ENCODE measurements around the gene NOXRED1. TPM values are rescaled to one million over a fixed set of nuclear protein-coding genes. Genes with fewer than 3 reads are reported as not detected.

The NOXRED1 gene
- total RNA-seq (2021) (0.11 to 0.44 TPM (median 0.20 TPM) in 3 replicates), Bru-seq, nascent RNA (percentile 38 among the genes with signal in this experiment)
- long read RNA-seq, experiment 1 = 0 reads
- long read RNA-seq, experiment 2 = 0 reads
- long read RNA-seq, experiment 3 = 0 reads

DNA sequence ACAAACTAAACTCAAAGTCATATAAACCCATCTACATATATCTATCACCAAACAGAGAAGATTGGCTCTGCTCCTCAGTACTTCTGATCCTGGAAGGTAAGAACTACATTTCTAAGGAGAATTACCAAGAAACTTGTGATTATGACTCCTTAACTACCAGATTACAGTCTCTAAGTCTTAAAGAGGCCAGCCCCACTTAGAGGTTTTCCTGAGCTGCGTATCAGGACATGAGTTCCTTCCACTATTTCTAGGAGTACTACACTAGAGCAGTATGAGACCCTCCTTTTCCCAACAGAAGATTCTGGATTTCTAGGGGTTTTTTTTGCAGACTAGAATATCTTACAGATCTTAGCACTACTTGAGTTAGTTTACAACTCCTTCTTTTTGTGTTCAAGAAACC lies at the start of gene NOXRED1:
TSS of gene NOXRED1 (minus strand) at position 101 of the 400 bp plus-strand sequence. CDS start 634 bp downstream, outside the sequence.
- DNase-seq (ENCODE audit: low spot score) = no peak
- POLR2A ChIA-PET = no interaction called here
- Mint-ChIP-seq H3K4me1 (peaks cover 13% of the 10 kb centered on the region), H3K27me3 (ENCODE audit: low read depth) (no peaks in the 10 kb centered on the region), H3K27ac (no peak within 1 kb of the TSS), H3K9me3 (peaks cover 17% of the 10 kb centered on the region), H3K36me3 (peaks cover 62% of the 10 kb centered on the region), H3K4me3 (no peak within 1 kb of the TSS)
- ATAC-seq = no peak
- no peak for TF ChIP-seq MXD4 (CRISPR knock-in tag; IDR thresholded peaks at IDR 0.05; ENCODE audit: borderline replicate concordance)
- TF ChIP-seq ZNF396 (CRISPR knock-in tag; IDR thresholded peaks at IDR 0.05; ENCODE audit: borderline replicate concordance) = no peak
- TF ChIP-seq, protein P1, sequence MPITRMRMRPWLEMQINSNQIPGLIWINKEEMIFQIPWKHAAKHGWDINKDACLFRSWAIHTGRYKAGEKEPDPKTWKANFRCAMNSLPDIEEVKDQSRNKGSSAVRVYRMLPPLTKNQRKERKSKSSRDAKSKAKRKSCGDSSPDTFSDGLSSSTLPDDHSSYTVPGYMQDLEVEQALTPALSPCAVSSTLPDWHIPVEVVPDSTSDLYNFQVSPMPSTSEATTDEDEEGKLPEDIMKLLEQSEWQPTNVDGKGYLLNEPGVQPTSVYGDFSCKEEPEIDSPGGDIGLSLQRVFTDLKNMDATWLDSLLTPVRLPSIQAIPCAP (CRISPR knock-in tag; IDR thresholded peaks at IDR 0.05) = no peak
- TF ChIP-seq ZNF512 (CRISPR knock-in tag; IDR thresholded peaks at IDR 0.05; ENCODE audit: borderline replicate concordance) = no peak
- TF ChIP-seq FOXJ3 (CRISPR knock-in tag; IDR thresholded peaks at IDR 0.05; ENCODE audit: borderline replicate concordance) = no peak
- TF ChIP-seq, protein P2, sequence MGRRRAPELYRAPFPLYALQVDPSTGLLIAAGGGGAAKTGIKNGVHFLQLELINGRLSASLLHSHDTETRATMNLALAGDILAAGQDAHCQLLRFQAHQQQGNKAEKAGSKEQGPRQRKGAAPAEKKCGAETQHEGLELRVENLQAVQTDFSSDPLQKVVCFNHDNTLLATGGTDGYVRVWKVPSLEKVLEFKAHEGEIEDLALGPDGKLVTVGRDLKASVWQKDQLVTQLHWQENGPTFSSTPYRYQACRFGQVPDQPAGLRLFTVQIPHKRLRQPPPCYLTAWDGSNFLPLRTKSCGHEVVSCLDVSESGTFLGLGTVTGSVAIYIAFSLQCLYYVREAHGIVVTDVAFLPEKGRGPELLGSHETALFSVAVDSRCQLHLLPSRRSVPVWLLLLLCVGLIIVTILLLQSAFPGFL (CRISPR knock-in tag; IDR thresholded peaks at IDR 0.05; ENCODE audit: borderline replicate concordance) = no peak
- TF ChIP-seq STAT6 (CRISPR knock-in tag; conservative IDR thresholded peaks at IDR 0.05; ENCODE audit: low read depth) = no peak
- TF ChIP-seq GABPB1 (CRISPR knock-in tag; IDR thresholded peaks at IDR 0.05) = no peak
- no peak for TF ChIP-seq ERG (CRISPR knock-in tag; IDR thresholded peaks at IDR 0.05)
- no peak for TF ChIP-seq ZBTB21 (CRISPR knock-in tag; IDR thresholded peaks at IDR 0.05; ENCODE audit: borderline replicate concordance)
- no peak for TF ChIP-seq MYBL2 (CRISPR knock-in tag; IDR thresholded peaks at IDR 0.05)
- no peak for TF ChIP-seq ATF6 (CRISPR knock-in tag; IDR thresholded peaks at IDR 0.05)
- TF ChIP-seq OVOL2 (CRISPR knock-in tag; IDR thresholded peaks at IDR 0.05; ENCODE audit: borderline replicate concordance) = no peak
- TF ChIP-seq HMGXB4 (CRISPR knock-in tag; IDR thresholded peaks at IDR 0.05) = no peak
- TF ChIP-seq EMX1 (CRISPR knock-in tag; IDR thresholded peaks at IDR 0.05) = no peak
- no peak for TF ChIP-seq FOXP1 (CRISPR knock-in tag; IDR thresholded peaks at IDR 0.05; ENCODE audit: borderline replicate concordance)
- no peak for TF ChIP-seq NFATC4 (CRISPR knock-in tag; IDR thresholded peaks at IDR 0.05)
- no peak for TF ChIP-seq GRHL2 (CRISPR knock-in tag; IDR thresholded peaks at IDR 0.05; ENCODE audit: insufficient replicate concordance, severe bottlenecking)
- no peak for TF ChIP-seq NFYB (CRISPR knock-in tag; conservative IDR thresholded peaks at IDR 0.05; ENCODE audit: low read depth)
- TF ChIP-seq, protein P3, sequence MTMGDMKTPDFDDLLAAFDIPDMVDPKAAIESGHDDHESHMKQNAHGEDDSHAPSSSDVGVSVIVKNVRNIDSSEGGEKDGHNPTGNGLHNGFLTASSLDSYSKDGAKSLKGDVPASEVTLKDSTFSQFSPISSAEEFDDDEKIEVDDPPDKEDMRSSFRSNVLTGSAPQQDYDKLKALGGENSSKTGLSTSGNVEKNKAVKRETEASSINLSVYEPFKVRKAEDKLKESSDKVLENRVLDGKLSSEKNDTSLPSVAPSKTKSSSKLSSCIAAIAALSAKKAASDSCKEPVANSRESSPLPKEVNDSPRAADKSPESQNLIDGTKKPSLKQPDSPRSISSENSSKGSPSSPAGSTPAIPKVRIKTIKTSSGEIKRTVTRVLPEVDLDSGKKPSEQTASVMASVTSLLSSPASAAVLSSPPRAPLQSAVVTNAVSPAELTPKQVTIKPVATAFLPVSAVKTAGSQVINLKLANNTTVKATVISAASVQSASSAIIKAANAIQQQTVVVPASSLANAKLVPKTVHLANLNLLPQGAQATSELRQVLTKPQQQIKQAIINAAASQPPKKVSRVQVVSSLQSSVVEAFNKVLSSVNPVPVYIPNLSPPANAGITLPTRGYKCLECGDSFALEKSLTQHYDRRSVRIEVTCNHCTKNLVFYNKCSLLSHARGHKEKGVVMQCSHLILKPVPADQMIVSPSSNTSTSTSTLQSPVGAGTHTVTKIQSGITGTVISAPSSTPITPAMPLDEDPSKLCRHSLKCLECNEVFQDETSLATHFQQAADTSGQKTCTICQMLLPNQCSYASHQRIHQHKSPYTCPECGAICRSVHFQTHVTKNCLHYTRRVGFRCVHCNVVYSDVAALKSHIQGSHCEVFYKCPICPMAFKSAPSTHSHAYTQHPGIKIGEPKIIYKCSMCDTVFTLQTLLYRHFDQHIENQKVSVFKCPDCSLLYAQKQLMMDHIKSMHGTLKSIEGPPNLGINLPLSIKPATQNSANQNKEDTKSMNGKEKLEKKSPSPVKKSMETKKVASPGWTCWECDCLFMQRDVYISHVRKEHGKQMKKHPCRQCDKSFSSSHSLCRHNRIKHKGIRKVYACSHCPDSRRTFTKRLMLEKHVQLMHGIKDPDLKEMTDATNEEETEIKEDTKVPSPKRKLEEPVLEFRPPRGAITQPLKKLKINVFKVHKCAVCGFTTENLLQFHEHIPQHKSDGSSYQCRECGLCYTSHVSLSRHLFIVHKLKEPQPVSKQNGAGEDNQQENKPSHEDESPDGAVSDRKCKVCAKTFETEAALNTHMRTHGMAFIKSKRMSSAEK (CRISPR knock-in tag; IDR thresholded peaks at IDR 0.05; ENCODE audit: borderline replicate concordance) = no peak
- CTCF ChIA-PET = no interaction called here
